Glomerular endothelial cell (primary cell): ENCODE measurements around the gene ZC2HC1B. TPM values are rescaled to one million over a fixed set of nuclear protein-coding genes. Genes with fewer than 3 reads are reported as not detected.

Experiments used
- DNase-seq: peaks from one replicate; pipeline ENCODE4 v3.0.0-alpha.2; 2011; ENCODE audit warnings: low read depth, low spot score; ENCODE audit errors: extremely low read depth
- total RNA-seq: library from RNA; depleted of rRNA; stranded (reverse); fragments of >200 nt; gene quantifications from 2 replicates; pipeline ENCODE4 v1.2.3, GENCODE V29; 2015

The ZC2HC1B gene
- total RNA-seq, 1 donor from 2014 or later, result not detected

DNA sequence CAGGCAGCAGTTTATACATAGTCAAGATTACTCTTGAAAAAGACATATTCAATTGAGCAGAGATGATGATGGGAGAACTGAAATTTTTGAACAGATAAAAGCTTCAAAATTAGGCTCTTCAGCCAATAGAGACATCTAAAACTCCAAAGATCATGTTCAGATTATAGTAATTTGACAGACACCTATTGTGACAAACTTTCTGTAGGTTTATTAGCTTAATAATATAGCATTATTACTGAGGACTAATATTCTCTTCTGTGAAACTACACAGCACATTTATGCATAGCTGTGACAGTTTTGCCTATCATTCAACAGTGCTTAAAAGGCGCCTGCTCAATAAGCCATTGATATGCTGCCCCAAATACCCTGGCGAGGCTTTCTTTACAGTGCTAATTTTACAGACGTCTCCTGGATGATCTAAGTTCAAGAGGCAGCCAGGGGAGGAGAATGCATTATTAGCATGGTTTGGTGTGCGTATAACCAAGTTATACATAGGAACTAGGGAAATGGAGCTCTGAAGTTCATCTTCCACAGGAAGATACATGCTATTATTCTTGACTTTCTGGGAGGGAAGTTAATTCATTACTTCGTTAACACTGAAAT, 122.3 kb downstream of the ZC2HC1B start:
- DNase-seq, result no peak

Other genes with a start within 250 kb of the ZC2HC1B start
- 121 and 133 TPM in 2 replicates for gene PHACTR2, start 186.5 kb upstream of the ZC2HC1B start, total RNA-seq
- gene LTV1, start 21.1 kb upstream of the ZC2HC1B start, total RNA-seq, result 16.2 and 18.2 TPM in 2 replicates
- gene PLAGL1, start 143.8 kb downstream of the ZC2HC1B start, total RNA-seq, result 25.6 and 31.0 TPM in 2 replicates
- gene SF3B5, start 231.1 kb downstream of the ZC2HC1B start, total RNA-seq, result 137 and 163 TPM in 2 replicates